Body of pancreas (tissue), 4 donors: ENCODE data around the gene GTF2B.

Source experiments
- CTCF ChIP-seq, 7 experiments: fragments of 450-650 bp in 4 of 7; fragments of 200-600 bp in 3 of 7; sonication (generic) in 3 of 7; IDR thresholded peaks; one replicate each; pipeline ENCODE4 v1.5.1; 2016 to 2019; ENCODE audit warnings: antibody characterized with exemption in 7 of 7
- POLR2A ChIP-seq, 3 donors: fragments of 450-650 bp; IDR thresholded peaks; one replicate each; pipeline ENCODE4 v1.6.1; 2016; ENCODE audit warnings: antibody characterized with exemption in 3 of 3, mild to moderate bottlenecking in 2 of 3

GRCh38 chr1:88883156-88883555, 8.2 kb downstream of the GTF2B start:
- TF ChIP-seq CTCF (IDR thresholded peaks at IDR 0.05) (no peak), POLR2A (IDR thresholded peaks at IDR 0.05) (no peak)
